K562 treated with DMSO at 1 percent for 12 hours (cell line): Measurements from ENCODE around the gene C6orf15. TPM values are rescaled to one million over a fixed set of nuclear protein-coding genes. Genes with fewer than 3 reads are reported as not detected.

ENCODE experiments used
- total RNA-seq: library from RNA; unstranded; fragments of 300-600 nt; gene quantifications from 2 replicates; pipeline ENCODE4 v1.2.3, GENCODE V29; 2022; ENCODE audit not compliant: insufficient read depth

The C6orf15 gene
- total RNA-seq = not detected in 2 replicates

GRCh38 chr6:31112478-31112877 lies at the start of gene C6orf15:
C6orf15 (minus strand) TSS chr6:31112575; CDS start chr6:31112555, 20 bp downstream.

GRCh38 chr6:31158140-31158862 lies 45.9 kb upstream of the C6orf15 start, which contains the start of gene TCF19:
TCF19 (plus strand) TSS chr6:31158589; CDS start chr6:31159470, 881 bp downstream.

GRCh38 chr6:31157513-31158139 lies 45.3 kb upstream of the C6orf15 start, which contains the start of gene CCHCR1:
CCHCR1 (minus strand) TSS chr6:31157802; CDS start chr6:31157600, 202 bp downstream.

GRCh38 chr6:31138982-31139381 lies 26.6 kb upstream of the C6orf15 start, which contains the start of gene PSORS1C2:
PSORS1C2 (minus strand) TSS chr6:31139066; CDS start chr6:31139026, 40 bp downstream.

GRCh38 chr6:31120151-31120915 lies 8.0 kb upstream of the C6orf15 start, which contains the start of gene CDSN:
CDSN (minus strand) TSS chr6:31120446; CDS start chr6:31120419, 27 bp downstream.

GRCh38 chr6:31114541-31114878 lies 2.1 kb upstream of the C6orf15 start, which contains the start of gene PSORS1C1:
PSORS1C1 (plus strand) TSS chr6:31114800; CDS start chr6:31129633, 14,833 bp downstream.

Other genes with a start within 250 kb of the C6orf15 start
- gene DDR1, start 228.1 kb downstream of the C6orf15 start, total RNA-seq = 35.9 and 63.9 TPM in 2 replicates
- gene GTF2H4, start 204.4 kb downstream of the C6orf15 start, total RNA-seq = 39.6 and 47.7 TPM in 2 replicates
- gene VARS2, start 198.3 kb downstream of the C6orf15 start, total RNA-seq = 27.0 and 53.9 TPM in 2 replicates
- gene SFTA2, start 180.4 kb downstream of the C6orf15 start, total RNA-seq = not detected in 2 replicates
- gene MUCL3, start 171.6 kb downstream of the C6orf15 start, total RNA-seq = not detected in 2 replicates
- not detected in 2 replicates for gene MUC21, start 128.9 kb downstream of the C6orf15 start, total RNA-seq
- gene MUC22, start 102.1 kb downstream of the C6orf15 start, total RNA-seq = not detected in 2 replicates
- not detected in 2 replicates for gene PSORS1C1, start 2.2 kb upstream of the C6orf15 start, total RNA-seq
- gene CDSN, start 7.9 kb upstream of the C6orf15 start, total RNA-seq = not detected in 2 replicates
- not detected in 2 replicates for gene PSORS1C2, start 26.5 kb upstream of the C6orf15 start, total RNA-seq
- gene CCHCR1, start 45.2 kb upstream of the C6orf15 start, total RNA-seq = 25.7 and 35.1 TPM in 2 replicates
- gene TCF19, start 46.0 kb upstream of the C6orf15 start, total RNA-seq = 46.9 and 91.4 TPM in 2 replicates
- 0.56 TPM in 1 of 2 replicates, not detected in the other for gene POU5F1, start 58.1 kb upstream of the C6orf15 start, total RNA-seq
- gene HLA-C, start 159.5 kb upstream of the C6orf15 start, total RNA-seq = 20.6 and 25.5 TPM in 2 replicates
- gene HLA-B, start 244.6 kb upstream of the C6orf15 start, total RNA-seq = 6.5 and 7.7 TPM in 2 replicates